Subcutaneous abdominal adipose tissue (tissue), 5 donors: ENCODE data around the gene CD79A.
A peak's percentile ranks its signal among the peaks of the same experiment; 100 is the strongest.
"Not testable (repeated sequence)": the region's sequence is repeated elsewhere in the genome, so short reads cannot be mapped to it uniquely, and the experiment has no call there.

ENCODE experiments used
- H3K27ac ChIP-seq: one replicate; pipeline ENCODE4 v1.7.0; 2013; ENCODE audit warnings: low read depth, mild to moderate bottlenecking, inconsistent platforms, low read length, moderate library complexity
- H3K27me3 ChIP-seq, 5 donors: one replicate each; pipeline ENCODE4 v1.7.0; 2013; ENCODE audit warnings: low read length in 5 of 5, inconsistent platforms in 1 of 5; ENCODE audit not compliant: control insufficient read depth in 5 of 5, insufficient read depth in 4 of 5
- H3K36me3 ChIP-seq, 5 donors: one replicate each; pipeline ENCODE4 v1.7.0; 2013; ENCODE audit warnings: low read length in 5 of 5; ENCODE audit not compliant: control insufficient read depth in 5 of 5, insufficient read depth in 5 of 5
- H3K4me1 ChIP-seq, 5 donors: one replicate each; pipeline ENCODE4 v1.7.0; 2013; ENCODE audit warnings: low read length in 5 of 5, mild to moderate bottlenecking in 3 of 5, moderate library complexity in 1 of 5; ENCODE audit not compliant: control insufficient read depth in 5 of 5, insufficient read depth in 5 of 5
- H3K4me3 ChIP-seq, 5 donors: one replicate each; pipeline ENCODE4 v1.7.0; 2013; ENCODE audit warnings: low read length in 5 of 5, low read depth in 1 of 5
- H3K9ac ChIP-seq, 5 donors: one replicate each; pipeline ENCODE4 v1.7.0; 2013; ENCODE audit warnings: low read length in 5 of 5, mild to moderate bottlenecking in 4 of 5, moderate library complexity in 3 of 5
- H3K9me3 ChIP-seq, 5 donors: one replicate each; pipeline ENCODE4 v1.7.0; 2013; ENCODE audit warnings: low read length in 5 of 5; ENCODE audit not compliant: control insufficient read depth in 5 of 5
- donor health status: healthy.
- donor health status: healthy.
- donor health status: healthy.
- donor health status: healthy.
- donor health status: healthy.

CD79A gene

DNA sequence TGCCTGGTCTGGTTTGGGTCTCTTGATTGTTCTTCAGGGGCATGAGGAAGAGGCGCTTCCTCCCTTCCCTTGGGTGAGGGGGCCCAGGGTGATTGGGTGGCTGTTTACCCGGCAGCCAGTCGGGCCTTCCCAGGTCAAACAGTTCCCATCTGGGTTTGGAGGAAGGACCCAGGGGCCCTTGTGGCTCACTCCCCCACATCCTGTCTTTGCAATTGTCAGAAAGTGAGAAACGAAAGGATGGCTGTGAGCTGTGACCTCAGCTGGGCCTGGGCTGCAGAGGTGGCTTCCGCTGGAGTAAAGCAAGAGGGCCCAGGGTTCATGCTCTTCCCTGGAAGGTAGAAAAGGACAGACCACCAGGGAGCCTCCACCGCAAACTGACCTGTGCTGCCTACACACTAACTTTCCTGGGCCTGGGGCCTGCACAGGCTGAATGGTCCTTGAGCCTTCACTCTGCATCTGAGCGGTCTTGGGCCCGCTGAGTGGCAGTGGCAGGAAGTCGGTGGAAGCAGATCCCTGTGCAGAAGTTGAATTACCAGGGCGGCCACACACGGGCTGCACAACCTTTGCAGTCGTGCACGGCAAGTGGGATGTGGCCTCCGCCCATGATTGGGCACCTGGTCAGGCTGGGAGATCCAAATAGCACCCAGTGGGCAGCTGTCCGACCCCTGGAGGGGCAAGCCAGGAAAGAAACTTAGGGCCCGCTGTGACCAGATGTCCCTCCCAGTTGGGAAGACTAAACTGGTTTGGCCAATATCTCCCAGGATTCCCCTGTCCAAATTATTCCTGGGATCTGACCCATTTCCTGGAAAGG is 5.3 kb upstream of the CD79A start:
- Histone ChIP-seq H3K9ac (no peak overlapping the region), H3K36me3 (peaks cover 0 to 43% (median 41%) of the 10 kb centered on the region in 5 donors), H3K27ac (no peak overlapping the region), H3K9me3 (no peaks in the 10 kb centered on the region), H3K4me1 (peaks cover 0 to 20% (median 0%) of the 10 kb centered on the region in 5 donors), H3K27me3 (no peaks in the 10 kb centered on the region), H3K4me3 (no peak overlapping the region)

DNA sequence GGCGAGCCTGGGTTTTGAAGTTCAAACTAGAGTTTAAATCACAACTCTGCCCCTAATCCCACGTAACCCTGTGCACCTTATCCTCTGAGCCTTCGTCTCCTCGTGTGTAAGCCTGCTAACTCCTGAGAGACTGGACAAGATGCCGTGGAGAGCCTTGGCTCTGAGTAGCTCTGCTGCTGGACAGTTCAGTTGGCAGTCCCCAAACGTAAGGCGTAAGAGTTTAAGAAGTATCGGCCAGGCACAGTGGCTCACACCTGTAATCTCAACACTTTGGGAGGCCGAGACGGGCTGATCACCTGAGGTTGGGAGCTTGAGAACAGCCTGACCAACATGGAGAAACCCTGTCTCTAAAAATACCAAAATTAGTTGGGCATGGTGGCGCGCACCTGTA is 4.7 kb upstream of the CD79A start:
- H3K9me3 ChIP-seq: no peaks in the 10 kb centered on the region
- peaks cover 0 to 43% (median 41%) of the 10 kb centered on the region in 5 donors for H3K36me3 ChIP-seq
- no peaks in the 10 kb centered on the region for H3K27me3 ChIP-seq
- no peak overlapping the region for H3K27ac ChIP-seq
- H3K4me1 ChIP-seq: peaks cover 0 to 23% (median 3%) of the 10 kb centered on the region in 5 donors
- H3K9ac ChIP-seq: no peak overlapping the region
- H3K4me3 ChIP-seq: no peak overlapping the region

DNA sequence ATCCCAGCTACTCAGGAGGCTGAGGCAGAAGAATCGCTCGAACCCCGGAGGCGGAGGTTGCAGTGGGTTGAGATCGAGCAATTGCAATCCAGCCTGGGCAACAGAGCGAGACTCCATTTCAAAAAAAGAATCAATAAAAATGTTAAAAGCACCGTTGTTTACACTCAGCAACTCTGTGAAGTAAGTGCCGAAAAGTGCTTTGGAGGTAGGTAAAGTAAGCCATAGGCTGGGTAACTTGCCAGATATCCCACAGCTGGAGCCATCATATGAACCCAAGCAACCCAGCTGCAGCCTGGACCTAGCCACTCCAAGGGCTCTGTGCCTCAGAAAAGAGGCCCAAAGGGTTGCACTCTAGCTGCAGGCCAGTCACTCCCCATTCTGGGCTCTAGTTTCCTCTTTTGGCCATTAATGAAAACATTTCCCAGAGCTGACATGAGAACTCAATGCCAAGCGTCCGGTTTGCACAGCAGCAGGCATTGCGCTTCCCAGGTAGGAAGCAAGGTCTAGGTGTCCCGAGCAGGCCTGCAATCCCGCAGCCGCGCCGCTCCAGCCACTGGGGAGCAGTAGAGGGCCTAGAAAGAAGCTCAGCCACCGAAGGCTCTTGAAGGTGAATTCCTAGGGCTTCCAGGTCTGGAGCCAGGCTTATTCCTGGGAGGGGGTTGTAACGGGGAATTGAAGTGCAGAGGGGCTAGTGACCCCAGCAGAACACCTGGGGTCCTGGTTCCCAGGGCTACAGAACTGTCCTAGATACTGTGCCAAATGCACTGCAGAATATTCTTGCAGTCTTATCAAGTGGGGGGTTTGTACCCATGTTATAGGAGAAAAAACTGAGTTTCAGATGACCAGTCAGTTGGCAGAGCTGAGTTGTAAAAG is 4.1 kb upstream of the CD79A start:
- no peaks in the 10 kb centered on the region for H3K27me3 ChIP-seq
- peaks cover 0 to 29% (median 9%) of the 10 kb centered on the region in 5 donors for H3K4me1 ChIP-seq
- peaks cover 0 to 40% (median 39%) of the 10 kb centered on the region in 5 donors for H3K36me3 ChIP-seq
- H3K9ac ChIP-seq: no peak overlapping the region
- H3K4me3 ChIP-seq: no peak overlapping the region
- H3K9me3 ChIP-seq: no peaks in the 10 kb centered on the region
- no peak overlapping the region for H3K27ac ChIP-seq

DNA sequence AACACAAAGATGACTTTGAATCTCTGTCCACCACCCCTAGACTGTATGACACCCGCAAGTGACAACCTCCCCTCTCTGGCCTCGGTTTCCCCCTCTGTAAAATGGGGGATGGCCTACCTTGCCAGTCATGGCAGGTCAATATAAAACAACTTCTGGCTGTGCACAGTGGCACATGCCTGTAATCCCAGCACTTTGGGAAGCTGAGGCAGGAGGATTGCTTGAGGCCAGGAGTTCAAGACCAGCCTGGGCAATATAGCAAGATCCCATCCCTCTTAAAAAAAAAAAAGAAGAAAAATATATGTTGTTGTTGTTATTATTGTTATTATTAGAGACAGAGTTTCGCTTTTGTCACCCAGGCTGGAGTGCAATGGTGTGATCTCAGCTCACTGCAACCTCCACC is 1.1 kb upstream of the CD79A start:
- not testable (repeated sequence) for H3K27me3 ChIP-seq, H3K4me3 ChIP-seq, H3K27ac ChIP-seq, H3K9me3 ChIP-seq, H3K9ac ChIP-seq
- peaks cover 0 to 15% (median 12%) of the 10 kb centered on the region in 5 donors for H3K36me3 ChIP-seq
- peaks cover 0 to 26% (median 9%) of the 10 kb centered on the region in 5 donors for H3K4me1 ChIP-seq

DNA sequence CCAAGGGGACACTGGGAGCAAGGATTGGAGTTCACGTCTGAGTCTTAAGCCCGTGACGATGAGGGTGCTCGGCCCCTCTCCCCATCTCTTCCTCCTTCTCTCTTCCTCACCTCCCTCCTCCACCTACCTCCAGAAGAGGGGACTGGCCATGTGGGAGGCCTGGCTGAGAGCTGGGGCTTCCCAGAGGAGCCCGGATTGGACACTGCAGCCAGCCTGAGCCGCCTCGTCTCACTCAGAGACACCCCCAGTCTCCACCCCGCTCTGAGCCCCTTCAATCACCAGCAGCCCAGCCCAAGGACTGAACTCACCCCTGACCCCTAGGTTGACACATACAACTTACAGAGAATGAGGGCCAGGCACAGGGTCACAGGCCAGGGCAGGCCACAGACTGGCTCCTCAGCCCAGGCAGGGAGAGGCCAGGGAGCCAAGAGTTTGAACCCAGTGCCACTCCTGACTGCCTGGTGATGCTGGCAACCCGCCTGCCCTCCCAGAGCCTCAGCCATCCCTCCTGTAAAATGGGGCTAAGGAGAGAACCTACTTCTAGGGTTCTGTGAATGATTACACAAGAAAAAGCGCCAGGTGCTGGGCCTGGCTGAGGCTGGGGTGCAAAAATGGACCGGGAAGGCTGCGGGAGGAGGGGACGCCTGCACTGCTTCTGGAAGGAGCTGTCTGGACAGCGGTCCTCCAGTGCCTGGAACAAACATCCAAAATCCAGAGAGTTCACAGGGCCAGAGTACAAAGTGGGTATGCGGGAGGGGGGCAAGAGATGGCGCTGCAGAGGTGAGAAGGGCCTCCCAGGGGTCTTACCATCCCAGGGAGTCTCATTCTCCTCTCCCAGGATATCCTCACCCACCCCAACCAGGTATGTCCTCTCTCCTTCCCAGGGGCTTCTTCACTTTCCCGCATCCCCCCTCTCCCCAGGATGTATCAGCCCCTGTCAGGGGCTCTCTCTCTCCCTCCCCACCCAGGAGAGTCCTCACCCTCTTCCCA is 1.1 kb downstream of the CD79A start:
- no peak overlapping the region for H3K27ac ChIP-seq
- H3K9me3 ChIP-seq: no peaks in the 10 kb centered on the region
- H3K36me3 ChIP-seq: no peaks in the 10 kb centered on the region
- no peaks in the 10 kb centered on the region for H3K27me3 ChIP-seq
- peaks cover 0 to 23% (median 16%) of the 10 kb centered on the region in 5 donors for H3K4me1 ChIP-seq
- H3K4me3 ChIP-seq: no peak overlapping the region
- peak overlapping the region in 2 of 5 donors; percentile 6 to 22 for H3K9ac ChIP-seq

DNA sequence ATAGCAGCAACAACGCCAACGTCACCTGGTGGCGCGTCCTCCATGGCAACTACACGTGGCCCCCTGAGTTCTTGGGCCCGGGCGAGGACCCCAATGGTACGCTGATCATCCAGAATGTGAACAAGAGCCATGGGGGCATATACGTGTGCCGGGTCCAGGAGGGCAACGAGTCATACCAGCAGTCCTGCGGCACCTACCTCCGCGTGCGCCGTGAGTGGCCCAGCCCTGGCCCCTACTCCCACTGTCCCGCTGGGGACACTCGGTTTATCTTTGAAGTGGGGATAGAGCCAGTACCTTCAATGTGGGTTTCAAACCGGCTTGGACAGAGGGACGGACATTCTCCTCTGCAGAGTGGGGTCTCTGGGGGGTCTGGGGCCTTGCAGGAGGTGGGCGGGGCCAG is 2.0 kb downstream of the CD79A start:
- Histone ChIP-seq H3K36me3 (no peaks in the 10 kb centered on the region), H3K9me3 (no peaks in the 10 kb centered on the region), H3K4me3 (no peak overlapping the region), H3K4me1 (peaks cover 0 to 29% (median 22%) of the 10 kb centered on the region in 5 donors), H3K27ac (no peak overlapping the region), H3K27me3 (no peaks in the 10 kb centered on the region), H3K9ac (no peak overlapping the region)

DNA sequence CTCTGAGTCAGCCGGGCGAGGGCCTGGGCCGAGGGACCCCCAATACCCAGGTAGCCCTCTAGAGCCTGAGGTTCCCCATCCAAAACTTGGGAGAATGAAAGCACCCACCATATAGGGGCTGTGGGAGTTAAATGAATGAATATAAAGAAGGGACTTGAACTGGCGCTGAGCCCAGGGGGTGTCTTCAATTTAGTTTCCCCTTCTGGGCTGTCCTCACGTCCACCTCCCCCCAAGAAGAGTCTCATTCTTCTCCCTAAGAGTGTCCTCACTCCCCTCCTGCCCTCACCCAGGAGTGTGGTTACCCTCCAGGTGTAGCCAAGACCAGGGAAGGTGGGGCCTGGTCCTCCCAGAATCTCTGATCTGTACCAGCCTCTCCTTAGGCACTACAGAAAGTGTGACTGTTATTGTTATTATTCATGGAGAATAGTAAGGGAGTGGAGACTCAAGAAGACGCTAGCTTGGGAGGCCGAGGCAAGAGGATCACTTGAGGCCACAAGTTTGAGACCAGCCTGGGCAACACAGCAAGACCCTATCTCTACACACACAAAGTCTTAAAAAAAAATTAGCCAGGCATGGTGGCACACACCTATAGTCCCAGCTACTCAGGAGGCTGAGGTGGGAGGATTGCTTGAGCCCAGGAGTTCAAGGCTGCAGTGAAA is 2.7 kb downstream of the CD79A start:
- H3K9ac ChIP-seq: no peak overlapping the region
- H3K9me3 ChIP-seq: no peaks in the 10 kb centered on the region
- H3K4me1 ChIP-seq: peaks cover 1 to 35% (median 27%) of the 10 kb centered on the region in 5 donors
- H3K27me3 ChIP-seq: no peaks in the 10 kb centered on the region
- no peak overlapping the region for H3K27ac ChIP-seq
- H3K4me3 ChIP-seq: no peak overlapping the region
- H3K36me3 ChIP-seq: no peaks in the 10 kb centered on the region

DNA sequence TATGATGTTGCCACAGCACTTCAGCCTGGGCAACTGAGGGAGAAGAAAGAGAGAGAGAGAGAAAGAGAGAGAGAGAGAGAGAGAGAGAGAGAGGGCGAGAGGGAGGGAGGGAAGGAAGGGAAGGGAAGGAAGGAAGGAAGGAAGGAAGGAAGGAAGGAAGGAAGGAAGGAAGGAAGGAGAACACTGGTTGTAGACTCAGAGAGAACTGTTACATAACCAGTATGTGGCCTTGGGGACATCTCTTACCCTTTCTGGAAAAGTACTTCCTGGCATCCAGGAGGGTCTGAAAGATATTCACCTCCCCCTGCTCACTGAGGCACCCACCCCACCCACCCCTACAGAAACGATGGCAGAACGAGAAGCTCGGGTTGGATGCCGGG is 3.2 kb downstream of the CD79A start:
- Histone ChIP-seq H3K9me3 (no peaks in the 10 kb centered on the region), H3K9ac (no peak overlapping the region), H3K36me3 (no peaks in the 10 kb centered on the region), H3K4me1 (peaks cover 2 to 39% (median 32%) of the 10 kb centered on the region in 5 donors), H3K27me3 (no peaks in the 10 kb centered on the region), H3K27ac (no peak overlapping the region), H3K4me3 (no peak overlapping the region)
